ENCODE data around the gene TMEM59L.

Gene TMEM59L

GRCh38 chr19:18594096-18594823 lies 18.4 kb upstream of the TMEM59L start (continued):
- TF ChIP-seq ZEB2 (tag by site-specific recombination; IDR thresholded peaks at IDR 0.05) (peak; percentile 39; the same call in 1 of the 2 replicates), IKZF3 (tag by site-specific recombination; IDR thresholded peaks at IDR 0.05) (peak; percentile 42; the same call in 1 of the 2 replicates), ZBTB44 (tag by site-specific recombination; IDR thresholded peaks at IDR 0.05) (peak; percentile 51; the same call in 1 of the 2 replicates), ZBTB11 (tag by site-specific recombination; conservative IDR thresholded peaks at IDR 0.05; ENCODE audit: low read depth) (peak; percentile 19; the same call in 1 of the 2 replicates), CTCF (tag by site-specific recombination; IDR thresholded peaks at IDR 0.05) (peak; percentile 63), ZNF341 (tag by site-specific recombination; IDR thresholded peaks at IDR 0.05; ENCODE audit: low read depth) (peak; percentile 44; the same call in 1 of the 2 replicates), ZNF48 (tag by site-specific recombination; IDR thresholded peaks at IDR 0.05) (no peak), PRDM1 (tag by site-specific recombination; IDR thresholded peaks at IDR 0.05) (peak; percentile 55), PBX3 (CRISPR knock-in tag; IDR thresholded peaks at IDR 0.05) (peak; percentile 66; the same call in 1 of the 2 replicates), ZNF488 (tag by site-specific recombination; IDR thresholded peaks at IDR 0.05) (no peak), ZNF654 (tag by site-specific recombination; IDR thresholded peaks at IDR 0.05; ENCODE audit: low read depth) (peak; percentile 25; the same call in 1 of the 2 replicates), AEBP2 (tag by site-specific recombination; IDR thresholded peaks at IDR 0.05; ENCODE audit: borderline replicate concordance) (no peak), ZSCAN30 (tag by site-specific recombination; IDR thresholded peaks at IDR 0.05) (peak; percentile 70; the same call in 1 of the 2 replicates), ZBTB26 (tag by site-specific recombination; optimal IDR thresholded peaks at IDR 0.05) (peak; percentile 61), MEIS1 (CRISPR knock-in tag; IDR thresholded peaks at IDR 0.05; ENCODE audit: borderline replicate concordance) (no peak), SP3 (tag by site-specific recombination; IDR thresholded peaks at IDR 0.05) (peak; percentile 47)
